Lower leg skin (tissue), 4 donors: ENCODE results near the gene FOXJ3. TPM values are rescaled to one million over a fixed set of nuclear protein-coding genes. Genes with fewer than 3 reads are reported as not detected.

Source experiments
- DNase-seq, 2 donors: peaks; one replicate each; pipeline ENCODE4 v3.0.0-alpha.2; 2019; ENCODE audit warnings: low spot score in 2 of 2
- H3K4me3 ChIP-seq: fragments of 200-600 bp; sonication (generic); 2 replicates; pipeline ENCODE4 v1.5.1; 2017; ENCODE audit warnings: mild to moderate bottlenecking, low read depth; ENCODE audit not compliant: poor library complexity, severe bottlenecking
- POLR2A ChIP-seq, 2 donors: fragments of 450-650 bp; IDR thresholded peaks; one replicate each; pipeline ENCODE4 v1.6.1; 2016 to 2017; ENCODE audit warnings: antibody characterized with exemption in 2 of 2, mild to moderate bottlenecking in 1 of 2, moderate library complexity in 1 of 2
- WGBS, 2 donors: methylation state at CpG; one replicate each; pipeline ENCODE4 v1.1.5; 2018; 5-methylcytosine and 5-hydroxymethylcytosine counted together
- intact Hi-C: fragments of 100-400 bp; cut with DNase I; formaldehyde crosslinking; loops from one replicate; pipeline ENCODE4 v1.15.0; 2023; ENCODE audit warnings: low total_unique reads
- total RNA-seq, 4 donors: library from RNA; depleted of rRNA; stranded (reverse); fragments of >200 nt; gene quantifications; one replicate each; pipeline ENCODE4 v1.1.0, GENCODE V29; 2016
- TF ChIP-seq, protein P1 (sequence below), 3 donors: fragments of 450-650 bp; IDR thresholded peaks; one replicate each; pipeline ENCODE4 v1.5.1; 2016; ENCODE audit warnings: antibody characterized with exemption in 3 of 3, mild to moderate bottlenecking in 3 of 3, moderate library complexity in 2 of 3

Gene FOXJ3
- total RNA-seq, 4 donors from 2014 or later, result 29.8 to 39.6 (median 35.9) TPM

DNA sequence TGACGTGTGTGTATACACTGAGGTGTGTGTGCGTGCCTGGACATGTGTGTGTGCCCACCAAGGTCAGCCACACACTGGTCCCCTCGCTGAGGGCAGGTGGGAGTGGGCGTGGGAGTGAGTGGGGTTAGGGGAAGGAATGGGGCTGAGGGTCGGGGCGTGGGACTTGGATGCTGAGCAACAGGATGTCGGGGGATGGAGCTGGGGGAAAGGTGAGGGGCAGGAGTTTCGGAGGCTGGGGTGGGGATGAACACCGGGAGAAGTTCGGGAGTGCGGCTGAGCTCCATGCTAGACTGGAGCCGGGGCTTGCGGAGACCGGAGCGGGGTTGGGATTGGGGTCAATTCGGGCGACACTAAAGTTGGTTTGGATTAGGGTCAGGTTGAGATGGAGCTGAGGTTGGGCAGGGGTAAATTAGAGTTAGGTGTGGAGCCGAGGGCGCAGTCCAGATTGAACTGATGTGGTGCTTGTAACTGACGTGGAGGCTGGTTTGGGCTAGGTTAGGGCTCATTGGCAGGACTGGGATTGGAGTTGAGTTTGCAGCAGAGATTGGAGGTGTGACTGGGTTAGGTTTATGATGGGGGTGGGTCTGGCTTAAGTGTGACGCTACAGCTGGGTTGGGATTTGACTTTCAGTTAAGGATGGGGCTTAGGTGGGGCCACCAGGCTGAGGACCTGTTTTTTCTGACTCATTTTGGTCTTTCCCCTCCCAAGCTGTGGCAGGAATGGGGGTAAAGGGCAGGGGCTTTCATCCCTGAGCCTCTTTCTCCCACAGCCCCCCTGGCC lies 167.2 kb downstream of the FOXJ3 start:
- no peak overlapping the region for H3K4me3 ChIP-seq
- TF ChIP-seq, protein P1, sequence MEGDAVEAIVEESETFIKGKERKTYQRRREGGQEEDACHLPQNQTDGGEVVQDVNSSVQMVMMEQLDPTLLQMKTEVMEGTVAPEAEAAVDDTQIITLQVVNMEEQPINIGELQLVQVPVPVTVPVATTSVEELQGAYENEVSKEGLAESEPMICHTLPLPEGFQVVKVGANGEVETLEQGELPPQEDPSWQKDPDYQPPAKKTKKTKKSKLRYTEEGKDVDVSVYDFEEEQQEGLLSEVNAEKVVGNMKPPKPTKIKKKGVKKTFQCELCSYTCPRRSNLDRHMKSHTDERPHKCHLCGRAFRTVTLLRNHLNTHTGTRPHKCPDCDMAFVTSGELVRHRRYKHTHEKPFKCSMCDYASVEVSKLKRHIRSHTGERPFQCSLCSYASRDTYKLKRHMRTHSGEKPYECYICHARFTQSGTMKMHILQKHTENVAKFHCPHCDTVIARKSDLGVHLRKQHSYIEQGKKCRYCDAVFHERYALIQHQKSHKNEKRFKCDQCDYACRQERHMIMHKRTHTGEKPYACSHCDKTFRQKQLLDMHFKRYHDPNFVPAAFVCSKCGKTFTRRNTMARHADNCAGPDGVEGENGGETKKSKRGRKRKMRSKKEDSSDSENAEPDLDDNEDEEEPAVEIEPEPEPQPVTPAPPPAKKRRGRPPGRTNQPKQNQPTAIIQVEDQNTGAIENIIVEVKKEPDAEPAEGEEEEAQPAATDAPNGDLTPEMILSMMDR (IDR thresholded peaks at IDR 0.05), result no peak
- TF ChIP-seq POLR2A (IDR thresholded peaks at IDR 0.05), result no peak
- WGBS, 2 donors, result 80% methylated on average over 21 of the region's 21 CpGs
- intact Hi-C loops, result loop anchor here (10.0 kb wide), 1 partner anchor 593 kb away; no protein-coding TSS in a partner anchor
- DNase-seq, result no peak

GRCh38 chr1:42165511-42166210 lies 169.4 kb downstream of the FOXJ3 start:
- intact Hi-C loops, result loop anchor here (10.0 kb wide), 1 partner anchor 591 kb away; no protein-coding TSS in a partner anchor
- TF ChIP-seq, protein P1 (IDR thresholded peaks at IDR 0.05), result no peak
- no peak for TF ChIP-seq POLR2A (IDR thresholded peaks at IDR 0.05)
- no peak overlapping the region for H3K4me3 ChIP-seq
- DNase-seq, result peak in 1 of 2 donors; percentile 47
- 34 to 51% methylated on average over 12 of the region's 12 CpGs for WGBS, 2 donors

GRCh38 chr1:42164551-42165420 lies 170.2 kb downstream of the FOXJ3 start, which contains the start of gene GUCA2A:
Gene GUCA2A, minus strand, starts transcription at chr1:42164745. Its CDS starts 33 bp downstream, at chr1:42164712.
- H3K4me3 ChIP-seq, result no peak within 1 kb of the TSS
- intact Hi-C loops, result loop anchor here (10.0 kb wide), 1 partner anchor 590 kb away; no protein-coding TSS in a partner anchor
- DNase-seq, result no peak
- no peak for TF ChIP-seq POLR2A (IDR thresholded peaks at IDR 0.05)
- TF ChIP-seq, protein P1 (IDR thresholded peaks at IDR 0.05), result no peak
- WGBS, 2 donors, result 64 to 70% methylated on average over 23 of the region's 24 CpGs

- no peak for TF ChIP-seq POLR2A (IDR thresholded peaks at IDR 0.05)
- TF ChIP-seq, protein P1 (IDR thresholded peaks at IDR 0.05), result no peak
- 69 to 80% methylated on average over 11 to 16 of the region's 16 CpGs for WGBS, 2 donors
- H3K4me3 ChIP-seq, result no peak overlapping the region
- no peak for DNase-seq
- intact Hi-C loops, result loop anchor here (10.0 kb wide), 1 partner anchor 589 kb away; no protein-coding TSS in a partner anchor
These were observed 171.2 kb downstream of the FOXJ3 start for GRCh38 chr1:42163536-42164503.
